IMR-90 (cell line): ENCODE data around the gene CD300H. TPM values are rescaled to one million over a fixed set of nuclear protein-coding genes. Genes with fewer than 3 reads are reported as not detected.

ENCODE experiments used
- ATAC-seq: fragments of 200-7000 bp; cut with Tn5 transposase; 2 replicates; pipeline ENCODE4 v1.9.1; 2020; ENCODE audit warnings: low read depth, mild to moderate bottlenecking, moderate library complexity
- BruUV-seq: library from RNA; stranded (reverse); fragments of 400-500 nt; replicated peaks from 2 replicates; lab custom pipeline; 2021; lab: Mats Ljungman, UMichigan
- CTCF ChIA-PET: fragments of 300-600 bp; formaldehyde crosslinking; extraction: SDS; loops from one replicate; lab custom pipeline; 2021; ENCODE audit warnings: antibody characterized with exemption; lab: Yijun Ruan, JAX
- POLR2A ChIA-PET: fragments of 300-600 bp; sonication (Branson Sonifier 250); formaldehyde crosslinking; loops from one replicate; lab custom pipeline; 2022; ENCODE audit warnings: antibody characterized with exemption; ENCODE audit not compliant: unreplicated experiment; lab: Charles Lee
- DNase-seq: peaks from one replicate; pipeline ENCODE4 v3.0.0; 2013
- H2AFZ ChIP-seq: replicated peaks from 2 replicates; pipeline ENCODE3; 2013; ENCODE audit warnings: low read length, mild to moderate bottlenecking; ENCODE audit not compliant: poor library complexity
- H2AK5ac ChIP-seq: 2 replicates; pipeline ENCODE4 v1.6.1; 2013; ENCODE audit warnings: low read depth, low read length, inconsistent platforms
- H2AK9ac ChIP-seq: replicated peaks from 2 replicates; pipeline ENCODE3; 2013; ENCODE audit warnings: mild to moderate bottlenecking, low read depth, low read length, moderate library complexity; ENCODE audit not compliant: poor library complexity
- H2BK120ac ChIP-seq: 2 replicates; pipeline ENCODE4 v1.6.1; 2013; ENCODE audit warnings: low read depth, low read length, inconsistent platforms
- H2BK15ac ChIP-seq: 3 replicates; pipeline ENCODE4 v1.6.1; 2013; ENCODE audit warnings: low read depth, low read length, inconsistent platforms
- H2BK20ac ChIP-seq: 2 replicates; pipeline ENCODE4 v1.6.1; 2013; ENCODE audit warnings: low read depth, mild to moderate bottlenecking, inconsistent platforms, low read length, moderate library complexity
- H2BK5ac ChIP-seq: 2 replicates; pipeline ENCODE4 v1.6.1; 2013; ENCODE audit warnings: mild to moderate bottlenecking, low read depth, low read length, inconsistent platforms; ENCODE audit not compliant: poor library complexity, severe bottlenecking
- H3K14ac ChIP-seq: replicated peaks from 2 replicates; pipeline ENCODE4 v1.6.1; 2013; ENCODE audit warnings: low read depth, low read length, inconsistent platforms
- H3K18ac ChIP-seq: 2 replicates; pipeline ENCODE4 v1.6.1; 2013; ENCODE audit warnings: low read depth, low read length, control low read depth
- H3K23ac ChIP-seq: 2 replicates; pipeline ENCODE4 v1.6.1; 2013; ENCODE audit warnings: low read depth, low read length, inconsistent platforms
- H3K27ac ChIP-seq: 2 replicates; pipeline ENCODE4 v1.5.1; 2013; ENCODE audit warnings: mild to moderate bottlenecking, control low read depth, low read length; ENCODE audit not compliant: insufficient read depth
- H3K27me3 ChIP-seq: 2 replicates; pipeline ENCODE4 v1.6.1; 2013; ENCODE audit warnings: low read length; ENCODE audit not compliant: control insufficient read depth, insufficient read depth
- H3K36me3 ChIP-seq: 2 replicates; pipeline ENCODE4 v1.6.1; 2013; ENCODE audit warnings: low read length, mixed read lengths; ENCODE audit not compliant: control insufficient read depth, insufficient read depth
- H3K4ac ChIP-seq: 2 replicates; pipeline ENCODE4 v1.6.1; 2013; ENCODE audit warnings: low read depth, low read length, inconsistent platforms
- H3K4me1 ChIP-seq: 2 replicates; pipeline ENCODE4 v1.6.1; 2013; ENCODE audit warnings: low read length, mixed read lengths; ENCODE audit not compliant: control insufficient read depth, insufficient read depth
- H3K4me2 ChIP-seq: 2 replicates; pipeline ENCODE4 v1.6.1; 2013; ENCODE audit warnings: low read depth, mild to moderate bottlenecking, control low read depth, low read length, moderate library complexity
- H3K4me3 ChIP-seq: 2 replicates; pipeline ENCODE4 v1.5.1; 2013; ENCODE audit warnings: low read depth, mild to moderate bottlenecking, control low read depth, low read length, moderate library complexity; ENCODE audit not compliant: insufficient read depth
- H3K56ac ChIP-seq: 2 replicates; pipeline ENCODE4 v1.6.1; 2013; ENCODE audit warnings: low read length, inconsistent platforms; ENCODE audit not compliant: insufficient read depth; ENCODE audit errors: extremely low read depth
- H3K79me1 ChIP-seq, 2 experiments: 2 replicates each; pipeline ENCODE4 v1.6.1; 2013; ENCODE audit warnings: low read length in 2 of 2, inconsistent platforms in 1 of 2, low read depth in 1 of 2
- H3K9ac ChIP-seq: 2 replicates; pipeline ENCODE4 v1.6.1; 2013; ENCODE audit warnings: low read depth, low read length, control low read depth
- H3K9me1 ChIP-seq: 2 replicates; pipeline ENCODE4 v1.6.1; 2013; ENCODE audit warnings: low read length, inconsistent platforms; ENCODE audit not compliant: insufficient read depth
- H3K9me3 ChIP-seq: 2 replicates; pipeline ENCODE4 v1.6.1; 2013; ENCODE audit warnings: low read length; ENCODE audit not compliant: control insufficient read depth, insufficient read depth
- H4K20me1 ChIP-seq: 2 replicates; pipeline ENCODE4 v1.6.1; 2013; ENCODE audit warnings: low read length, inconsistent platforms; ENCODE audit not compliant: insufficient read depth
- H4K5ac ChIP-seq: 2 replicates; pipeline ENCODE4 v1.6.1; 2013; ENCODE audit warnings: mild to moderate bottlenecking, low read depth, low read length, control low read depth
- H4K8ac ChIP-seq, 2 experiments: 2 replicates each; pipeline ENCODE4 v1.6.1; 2013; ENCODE audit warnings: low read depth in 2 of 2, low read length in 2 of 2, control low read depth in 1 of 2, inconsistent platforms in 1 of 2
- H4K91ac ChIP-seq: 2 replicates; pipeline ENCODE4 v1.6.1; 2013; ENCODE audit warnings: low read depth, low read length, inconsistent platforms; ENCODE audit not compliant: insufficient read depth
- BHLHE40 ChIP-seq: fragments of 150-350 bp; IDR thresholded peaks from 2 replicates; pipeline ENCODE4 v1.6.1; 2016; ENCODE audit warnings: mild to moderate bottlenecking, low read depth, low read length
- CEBPB ChIP-seq: IDR thresholded peaks from 2 replicates; pipeline ENCODE4 v1.6.1; 2012; ENCODE audit warnings: low read depth, low read length, improper control_type of control experiment
- CHD1 ChIP-seq: IDR thresholded peaks from 2 replicates; pipeline ENCODE4 v1.6.1; 2012; ENCODE audit warnings: low read depth, low read length, improper control_type of control experiment
- CTCF ChIP-seq: conservative IDR thresholded peaks from 2 replicates; pipeline ENCODE4 v1.5.1; 2012; ENCODE audit warnings: mild to moderate bottlenecking, low read depth, low read length, improper control_type of control experiment
- MAFK ChIP-seq: IDR thresholded peaks from 2 replicates; pipeline ENCODE4 v1.6.1; 2012; ENCODE audit warnings: low read depth, low read length, improper control_type of control experiment
- MAZ ChIP-seq: IDR thresholded peaks from 2 replicates; pipeline ENCODE4 v1.6.1; 2012; ENCODE audit warnings: low read depth, mild to moderate bottlenecking, low read length, improper control_type of control experiment, moderate library complexity, borderline replicate concordance
- MXI1 ChIP-seq: IDR thresholded peaks from 2 replicates; pipeline ENCODE4 v1.6.1; 2012; ENCODE audit warnings: low read depth, mild to moderate bottlenecking, low read length, moderate library complexity, borderline replicate concordance
- NFE2L2 ChIP-seq: fragments of 150-350 bp; IDR thresholded peaks from 2 replicates; pipeline ENCODE4 v1.6.1; 2016; ENCODE audit warnings: low read depth, mild to moderate bottlenecking, low read length
- POLR2A ChIP-seq: IDR thresholded peaks from 2 replicates; pipeline ENCODE4 v1.6.1; 2012; ENCODE audit warnings: mild to moderate bottlenecking, low read depth, low read length
- RAD21 ChIP-seq: IDR thresholded peaks from 2 replicates; pipeline ENCODE4 v1.6.1; 2012; ENCODE audit warnings: low read length, improper control_type of control experiment
- RCOR1 ChIP-seq: IDR thresholded peaks from 2 replicates; pipeline ENCODE4 v1.6.1; 2012; ENCODE audit warnings: mild to moderate bottlenecking, low read length, improper control_type of control experiment; ENCODE audit not compliant: insufficient replicate concordance
- RFX5 ChIP-seq: IDR thresholded peaks from 2 replicates; pipeline ENCODE4 v1.8.0; 2012; ENCODE audit warnings: low read depth, mild to moderate bottlenecking, low read length, moderate library complexity
- SMC3 ChIP-seq: fragments of 150-350 bp; IDR thresholded peaks from 2 replicates; pipeline ENCODE4 v1.6.1; 2016; ENCODE audit warnings: low read depth, mild to moderate bottlenecking, antibody characterized with exemption, low read length, moderate library complexity
- USF2 ChIP-seq: fragments of 150-350 bp; IDR thresholded peaks from 2 replicates; pipeline ENCODE4 v1.6.1; 2017; ENCODE audit warnings: mild to moderate bottlenecking, antibody characterized with exemption, low read length, low read depth
- WGBS, 2 experiments: methylation state at CpG; one replicate each; pipeline versions ENCODE4 v1.1.5 to v1.1.7; 2013; ENCODE audit warnings: missing lambda C conversion rate in 2 of 2; ENCODE audit not compliant: insufficient read length in 1 of 2; ENCODE audit errors: extremely low coverage in 2 of 2; 5-methylcytosine and 5-hydroxymethylcytosine counted together
- dilution Hi-C: fragments of 300-500 bp; cut with HindIII; formaldehyde crosslinking; loops from one replicate; pipeline ENCODE4 v1.14.3; 2018; ENCODE audit warnings: low sequenced_read_pairs; ENCODE audit not compliant: unreplicated experiment
- in situ Hi-C: fragments of 300-500 bp; cut with MboI; formaldehyde crosslinking; loops from 3 replicates; pipeline ENCODE4 v1.14.3; 2019; ENCODE audit warnings: low sequenced_read_pairs, inconsistent platforms, mixed read lengths
- intact Hi-C: fragments of 100-400 bp; cut with micrococcal nuclease; formaldehyde crosslinking; loops from 2 replicates; pipeline ENCODE4 v1.10.0; 2022
- polyA plus RNA-seq, 3 experiments: library from polyadenylated mRNA; depleted of rRNA; stranded (reverse); fragments of >200 nt; gene quantifications; 2 replicates each; pipeline ENCODE4 v1.2.3, GENCODE V29; 2012; ENCODE audit warnings: low replicate concordance in 1 of 3
- total RNA-seq: library from RNA; depleted of rRNA; stranded (reverse); fragments of >200 nt; gene quantifications from 2 replicates; pipeline ENCODE4 v1.2.3, GENCODE V29; 2012
- TF ChIP-seq, protein P1 (sequence below): fragments of 150-350 bp; IDR thresholded peaks from 2 replicates; pipeline ENCODE4 v1.6.1; 2016; ENCODE audit warnings: low read depth, mild to moderate bottlenecking, low read length, moderate library complexity, borderline replicate concordance

CD300H gene
- total and polyA plus RNA-seq, 2 of the 4 experiments (the other 2 are of a cell fraction): not detected

GRCh38 chr17:74546586-74546985 lies 20.7 kb downstream of the CD300H start:
- no peak overlapping the region for H3K9ac ChIP-seq
- no TSS peak for BruUV-seq
- ATAC-seq: no peak

More at GRCh38 chr17:74546586-74546985, 20.7 kb downstream of the CD300H start:
- no peaks in the 10 kb centered on the region for H3K27me3 ChIP-seq
- H3K27ac ChIP-seq: no peak overlapping the region
- no peak overlapping the region for H3K4me3 ChIP-seq
- no peak overlapping the region for H3K23ac ChIP-seq
- intact Hi-C loops (no loop called here), in situ Hi-C loops (no loop called here), dilution Hi-C loops (no loop called here)
- TF ChIP-seq SMC3 (no peak), BHLHE40 (no peak), CTCF (no peak), CEBPB (no peak), MAFK (no peak), USF2 (no peak), MXI1 (no peak), RAD21 (no peak), NFE2L2 (no peak), MAZ (no peak), RFX5 (no peak), RCOR1 (no peak), CHD1 (no peak), POLR2A (no peak)
- TF ChIP-seq, protein P1, sequence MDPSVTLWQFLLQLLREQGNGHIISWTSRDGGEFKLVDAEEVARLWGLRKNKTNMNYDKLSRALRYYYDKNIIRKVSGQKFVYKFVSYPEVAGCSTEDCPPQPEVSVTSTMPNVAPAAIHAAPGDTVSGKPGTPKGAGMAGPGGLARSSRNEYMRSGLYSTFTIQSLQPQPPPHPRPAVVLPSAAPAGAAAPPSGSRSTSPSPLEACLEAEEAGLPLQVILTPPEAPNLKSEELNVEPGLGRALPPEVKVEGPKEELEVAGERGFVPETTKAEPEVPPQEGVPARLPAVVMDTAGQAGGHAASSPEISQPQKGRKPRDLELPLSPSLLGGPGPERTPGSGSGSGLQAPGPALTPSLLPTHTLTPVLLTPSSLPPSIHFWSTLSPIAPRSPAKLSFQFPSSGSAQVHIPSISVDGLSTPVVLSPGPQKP: no peak
- no peak overlapping the region for H3K4ac ChIP-seq
- H2AK5ac ChIP-seq: no peak overlapping the region
- no peak overlapping the region for H3K4me2 ChIP-seq
- no peak for DNase-seq
- no peak overlapping the region for H2BK20ac ChIP-seq
- H3K18ac ChIP-seq: no peak overlapping the region
- 46% methylated on average over 5 of the region's 7 CpGs; no CpG with 5 or more reads in 1 of the 2 experiments for WGBS, 2 experiments
- peaks cover 47% of the 10 kb centered on the region for H3K9me3 ChIP-seq
- no peak overlapping the region for H4K5ac ChIP-seq
- H4K20me1 ChIP-seq: no peaks in the 10 kb centered on the region
- H3K14ac ChIP-seq: no peak overlapping the region
- H4K91ac ChIP-seq: no peak overlapping the region
- H2AK9ac ChIP-seq: no peak overlapping the region
- H3K4me1 ChIP-seq: no peaks in the 10 kb centered on the region
- H2AFZ ChIP-seq: no peak overlapping the region
- ChIA-PET CTCF (no interaction called here), POLR2A (no interaction called here)
- no peak overlapping the region for H3K56ac ChIP-seq
- H3K79me1 ChIP-seq: no peaks in the 10 kb centered on the region
- no peaks in the 10 kb centered on the region for H3K9me1 ChIP-seq
- no peak overlapping the region for H2BK15ac ChIP-seq
- no peak overlapping the region for H2BK5ac ChIP-seq
- no peaks in the 10 kb centered on the region for H3K36me3 ChIP-seq
- no peak overlapping the region for H2BK120ac ChIP-seq
- no peak overlapping the region for H4K8ac ChIP-seq
